Stimulated activated CD8-positive, alpha-beta memory T cell treated with anti-CD3 and anti-CD28 coated beads, Interleukin-2, amount 100 ng/mL, for 48 hours (primary cell): ENCODE data around the gene C20orf204.

Experiments used
- DNase-seq, 2 donors: peaks; one replicate each; pipeline ENCODE4 v3.0.0-alpha.2; 2020; ENCODE audit warnings: low read depth in 2 of 2

The C20orf204 gene

GRCh38 chr20:64056639-64056888 is 20.6 kb downstream of the C20orf204 start:
- no peak for DNase-seq

- no peak for DNase-seq
These were observed 21.1 kb downstream of the C20orf204 start for GRCh38 chr20:64056889-64057627.

- DNase-seq: peak; percentile 80 to 83
These were observed 21.9 kb downstream of the C20orf204 start for GRCh38 chr20:64057628-64058498.

DNA sequence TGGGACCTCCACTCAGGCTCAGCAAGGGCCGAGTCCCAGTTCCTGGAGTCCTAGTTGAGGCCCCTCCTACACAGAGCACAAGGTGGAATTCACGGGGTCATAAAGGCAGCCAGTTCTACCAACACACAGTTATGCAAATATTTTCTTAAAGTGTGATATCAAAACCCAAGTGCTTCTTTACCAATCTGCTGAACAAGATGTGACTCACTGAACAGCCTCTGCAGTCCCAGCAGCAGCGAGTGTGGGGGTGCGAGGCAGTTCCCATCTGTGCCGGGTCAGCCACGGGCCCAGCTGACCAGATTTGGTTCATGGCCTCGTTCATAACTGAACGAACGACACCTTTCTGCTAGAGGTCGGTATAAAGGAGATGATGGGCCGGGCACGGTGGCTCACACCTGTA is 22.6 kb downstream of the C20orf204 start:
- DNase-seq: no peak

- no peak for DNase-seq
These were observed 26.3 kb downstream of the C20orf204 start for GRCh38 chr20:64062276-64062595.

DNA sequence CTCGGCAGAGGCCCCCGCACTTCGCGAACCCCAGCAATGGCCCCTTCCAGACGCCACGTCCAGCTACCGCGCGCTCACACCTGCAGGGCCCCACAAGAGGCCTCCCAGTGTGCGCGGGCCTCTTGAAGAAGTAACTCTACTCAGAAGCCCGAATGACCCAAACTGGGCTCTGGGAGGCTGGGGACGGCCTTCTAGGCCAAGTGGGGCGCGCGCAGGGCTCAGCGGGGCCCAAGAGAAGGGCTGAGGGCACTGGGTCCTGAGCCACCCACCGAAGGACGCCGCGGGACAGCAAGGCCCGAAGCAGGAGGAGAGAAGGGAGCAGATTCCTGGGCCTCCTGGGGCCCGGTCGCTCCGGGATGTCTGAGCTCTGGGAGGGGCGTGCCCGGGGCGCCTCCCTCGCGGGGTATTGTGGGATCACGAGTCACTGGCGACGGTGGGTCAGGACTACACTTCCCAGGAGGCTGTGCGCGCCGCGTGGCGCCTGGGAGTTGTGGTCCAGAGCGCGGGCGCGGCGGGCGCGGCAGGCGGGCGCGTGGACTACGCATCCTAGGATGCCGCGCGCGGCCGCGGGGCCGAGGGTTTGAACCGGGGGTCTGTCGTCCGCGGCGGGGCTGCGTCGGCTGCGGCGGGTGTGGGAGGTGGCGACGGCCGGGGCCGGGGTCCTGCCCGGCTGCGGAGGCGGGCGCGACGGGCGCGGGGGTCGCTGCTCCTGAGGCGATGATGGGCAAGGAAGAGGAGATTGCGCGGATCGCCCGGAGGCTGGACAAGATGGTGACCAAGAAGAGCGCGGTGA is 26.8 kb downstream of the C20orf204 start, which contains the start of gene TCEA2:
Gene TCEA2 (plus strand): TSS at position 603 of the 793 bp plus-strand sequence. CDS start 115 bp downstream, at position 718.
- peak; percentile 91 to 94 for DNase-seq

- peak in 1 of 2 donors; percentile 33 for DNase-seq
These were observed 27.6 kb downstream of the C20orf204 start for GRCh38 chr20:64063389-64064144.

DNA sequence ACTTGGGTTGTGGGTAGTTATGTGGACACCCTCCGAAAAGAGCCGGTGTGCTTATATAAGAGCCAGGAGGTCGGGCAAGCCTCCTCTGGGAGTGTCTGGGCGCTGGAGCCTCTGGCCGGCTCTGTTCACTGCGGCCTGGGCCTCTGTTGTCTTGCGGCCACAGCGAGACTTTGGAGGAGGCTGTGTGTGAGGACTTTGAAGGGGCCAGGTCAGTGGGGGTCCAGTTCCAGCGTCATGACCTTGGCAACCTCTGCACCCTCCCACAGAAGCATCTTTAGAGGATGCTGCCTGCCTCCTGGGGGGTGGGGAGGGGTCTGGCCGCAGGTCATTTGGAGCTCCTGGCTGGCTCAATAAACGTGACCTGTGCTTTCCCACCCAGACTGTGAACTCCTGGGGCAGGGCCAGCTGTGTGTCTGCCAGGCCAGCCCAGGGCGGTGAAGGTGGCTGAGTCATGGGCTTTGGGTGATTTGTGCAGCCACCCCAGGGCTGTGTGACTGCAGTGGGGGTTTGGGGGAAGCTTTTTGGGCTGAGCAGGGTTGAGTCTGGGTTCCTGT is 28.2 kb downstream of the C20orf204 start:
- no peak for DNase-seq

DNA sequence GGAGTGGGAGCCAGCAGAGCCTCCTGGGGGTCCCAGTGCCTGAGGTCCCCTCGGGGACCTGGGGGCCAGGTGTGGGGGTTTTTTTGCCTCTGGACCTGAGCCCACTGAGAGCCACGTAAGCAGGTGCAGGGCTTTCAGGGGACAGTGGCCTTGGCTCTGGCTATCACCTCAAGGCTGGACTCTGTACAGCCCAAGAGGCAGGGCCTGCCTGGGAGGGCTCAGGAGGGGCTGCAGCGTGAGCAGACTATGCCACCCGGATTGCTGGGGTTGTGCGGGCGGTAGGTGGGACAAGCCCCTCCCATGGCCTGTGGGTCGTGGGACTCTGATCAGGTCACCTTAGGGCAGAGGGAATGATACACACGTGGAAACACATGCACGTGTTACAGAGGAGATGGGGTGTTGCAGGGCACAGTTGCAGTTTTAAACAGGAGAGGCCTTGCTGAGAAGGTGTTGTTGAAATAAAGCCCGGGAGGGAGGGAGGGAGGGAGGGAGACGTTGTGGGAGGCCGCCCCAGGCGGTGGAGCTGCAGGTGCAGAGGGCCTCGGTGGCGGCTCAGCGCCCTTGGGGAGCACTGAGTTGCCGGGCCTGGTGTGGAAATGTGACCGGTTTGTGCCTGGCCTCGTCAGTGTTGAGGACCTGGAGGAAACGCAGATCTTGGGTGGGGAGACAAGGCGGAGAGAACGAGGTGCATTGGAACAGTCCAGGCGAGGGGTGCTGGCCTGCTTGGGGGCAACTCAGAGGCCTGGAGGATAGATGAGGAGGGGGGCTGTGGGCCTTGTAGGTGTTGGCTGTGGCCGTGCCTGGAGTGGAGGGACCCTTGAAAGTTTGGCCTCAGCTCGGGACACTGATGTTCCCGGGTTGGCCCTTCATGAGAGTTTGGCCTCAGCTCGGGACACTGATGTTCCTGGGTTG is 29.3 kb downstream of the C20orf204 start:
- DNase-seq: no peak

- DNase-seq: peak; percentile 43 to 50
These were observed 30.0 kb downstream of the C20orf204 start for GRCh38 chr20:64065974-64066343.

DNA sequence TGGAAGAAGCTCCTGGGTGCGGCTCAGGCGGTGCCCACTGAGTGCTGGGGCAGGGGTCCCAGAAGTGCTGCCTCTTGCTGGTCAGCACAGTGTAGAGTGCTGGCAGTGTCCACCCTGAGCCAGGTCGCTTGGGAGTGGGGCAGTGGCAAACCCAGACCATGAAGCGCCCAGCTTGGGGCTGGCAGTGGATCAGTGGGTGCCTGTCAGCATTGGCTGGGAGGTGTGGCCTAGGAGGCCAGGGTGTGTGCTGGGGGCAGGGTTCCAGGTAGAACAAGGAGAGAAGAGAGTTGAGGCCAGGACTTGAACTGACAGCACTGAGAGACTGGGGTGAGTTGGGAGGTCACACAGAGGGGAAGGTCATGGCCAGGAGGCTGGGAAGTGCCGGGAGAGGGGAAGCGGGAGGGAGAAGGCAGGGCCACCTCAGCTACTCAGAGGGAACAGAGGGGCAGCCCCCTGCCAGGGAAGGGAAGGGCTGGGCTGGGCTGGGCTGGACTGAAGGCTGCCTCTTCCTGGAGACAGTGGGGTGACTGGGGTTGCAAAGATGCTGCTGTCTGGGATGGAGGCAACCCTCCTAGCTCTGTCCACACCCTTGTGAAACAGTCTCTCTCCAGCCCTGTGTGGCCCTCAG is 31.1 kb downstream of the C20orf204 start:
- no peak for DNase-seq

DNA sequence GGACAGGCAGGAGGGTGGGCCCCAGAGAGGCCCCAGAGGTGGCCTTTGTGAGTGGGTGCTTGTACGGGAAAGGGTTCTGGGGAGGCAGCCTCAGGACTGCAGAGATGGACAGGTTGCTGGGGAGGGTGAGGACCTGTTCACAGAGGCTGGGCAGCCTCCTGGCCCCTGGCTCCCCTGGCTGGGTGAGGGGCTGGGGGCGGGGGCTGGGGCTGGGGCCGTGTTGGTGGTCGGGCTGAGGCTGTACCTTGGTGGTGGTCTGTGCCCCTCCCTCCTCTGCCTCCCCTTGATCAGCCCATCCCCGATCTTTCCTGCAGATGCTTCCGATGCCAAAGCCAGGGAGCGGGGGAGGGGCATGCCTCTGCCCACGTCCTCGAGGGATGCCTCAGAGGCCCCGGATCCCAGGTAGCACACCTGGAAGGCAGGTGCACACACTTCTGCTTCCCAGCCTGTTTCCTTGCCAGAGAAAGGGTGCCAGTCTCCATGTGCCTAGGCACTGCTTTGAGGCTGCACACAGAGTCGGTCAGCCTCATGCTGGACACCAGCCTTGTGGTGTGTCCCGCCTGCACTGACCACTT is 31.8 kb downstream of the C20orf204 start:
- DNase-seq: no peak

- no peak for DNase-seq
These were observed 32.6 kb downstream of the C20orf204 start for GRCh38 chr20:64068386-64069208.

- no peak for DNase-seq
These were observed 33.2 kb downstream of the C20orf204 start for GRCh38 chr20:64069209-64069613.

- no peak for DNase-seq
These were observed 33.7 kb downstream of the C20orf204 start for GRCh38 chr20:64069614-64070243.

- no peak for DNase-seq
These were observed 34.4 kb downstream of the C20orf204 start for GRCh38 chr20:64070244-64070993.
